ENCODE measurements around the gene MSL1.

MSL1 gene

DNA sequence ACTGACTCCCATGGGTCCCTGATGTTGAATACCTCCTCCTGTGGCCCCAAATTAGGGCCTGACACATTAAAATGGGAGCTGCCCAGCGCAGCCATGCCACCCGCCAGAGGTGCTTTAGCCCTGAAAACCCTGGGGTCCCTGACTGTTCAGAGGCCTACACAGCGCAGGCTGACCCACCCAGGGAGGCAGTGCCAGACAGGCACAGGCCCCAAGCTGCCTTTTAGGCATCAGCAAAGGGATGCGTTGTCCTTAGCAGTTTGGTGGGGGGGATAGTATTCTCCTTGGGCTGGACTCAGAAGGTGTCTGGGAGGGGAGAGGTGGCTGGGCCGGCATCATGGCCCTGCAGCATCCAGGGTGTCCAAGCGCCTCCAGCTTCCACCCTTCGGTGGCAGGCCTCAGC is 56.9 kb downstream of the MSL1 start:
- no peak for FAIRE-seq

DNA sequence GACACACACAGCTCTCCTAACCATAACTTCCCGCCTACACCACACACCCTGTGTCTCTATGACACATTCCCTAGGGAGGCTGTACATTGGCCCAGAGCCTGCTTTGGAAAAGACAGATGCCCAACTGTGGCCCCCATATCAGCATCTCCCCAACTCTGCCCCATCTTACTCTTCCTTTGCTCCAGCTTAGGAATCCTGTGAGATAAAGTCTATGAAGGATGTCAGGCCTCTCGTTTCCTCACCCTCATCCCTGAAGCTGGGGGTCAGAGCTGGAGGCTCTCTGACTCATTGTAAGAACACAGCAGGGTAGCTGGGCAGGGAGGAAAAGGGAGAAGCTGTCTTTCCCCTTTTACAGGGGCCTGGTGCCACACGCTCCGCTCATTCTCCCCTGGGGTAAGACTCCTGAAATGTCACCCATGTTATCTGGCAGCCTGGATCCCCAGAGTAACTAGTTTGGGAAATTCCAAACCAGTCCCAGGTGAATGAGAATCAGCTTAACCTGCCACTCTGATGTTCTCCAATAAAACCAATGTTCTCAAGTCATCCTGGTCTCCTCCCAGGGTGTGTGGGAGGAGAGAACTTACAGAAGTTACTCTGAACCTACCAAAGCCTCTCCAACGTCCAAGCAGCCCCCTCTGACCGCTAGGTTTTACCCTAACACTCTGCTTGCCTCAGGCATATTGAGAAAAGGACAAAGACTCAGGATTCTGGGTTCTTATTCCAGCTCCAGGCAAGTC is 58.3 kb downstream of the MSL1 start:
- no peak for FAIRE-seq

DNA sequence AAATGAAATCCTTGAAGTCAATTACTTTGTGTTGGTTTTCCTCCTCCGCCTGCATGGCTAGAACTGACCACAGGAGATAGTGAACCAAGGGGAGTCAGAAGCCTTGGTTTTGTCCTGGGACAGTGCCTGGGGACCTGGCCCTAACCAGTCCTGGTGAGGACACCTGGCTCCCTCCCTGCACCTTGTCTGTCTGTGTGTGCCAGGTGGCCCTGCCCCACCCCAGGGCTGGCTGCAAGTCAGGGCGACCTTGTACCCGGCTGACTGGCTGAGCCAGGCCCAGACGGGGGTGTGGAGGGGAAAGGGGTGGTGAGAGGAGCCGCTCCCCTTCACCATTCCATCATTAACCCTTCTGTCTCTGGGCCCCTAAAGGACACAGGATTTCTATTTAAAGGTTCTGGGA is 58.9 kb downstream of the MSL1 start:
- FAIRE-seq: no peak

DNA sequence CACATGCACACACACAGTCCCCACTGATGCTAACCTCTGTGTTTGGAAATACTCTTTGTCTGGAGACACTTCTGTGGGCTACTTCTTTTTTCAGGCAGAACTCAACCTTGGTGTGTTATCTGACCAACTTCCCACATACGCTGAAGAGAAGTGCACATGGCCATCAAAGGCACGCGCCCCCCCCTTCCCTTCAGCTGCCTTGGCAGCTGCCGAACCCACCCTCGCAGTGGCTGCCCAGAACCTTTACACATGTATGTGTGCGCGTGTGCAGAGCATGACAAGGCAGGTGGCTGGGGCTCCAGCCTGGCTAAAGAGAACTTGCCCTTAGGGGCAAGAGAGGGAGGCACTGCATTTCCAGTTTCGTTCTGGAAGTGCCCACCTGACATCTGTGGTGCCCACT is 59.4 kb downstream of the MSL1 start:
- FAIRE-seq: no peak

DNA sequence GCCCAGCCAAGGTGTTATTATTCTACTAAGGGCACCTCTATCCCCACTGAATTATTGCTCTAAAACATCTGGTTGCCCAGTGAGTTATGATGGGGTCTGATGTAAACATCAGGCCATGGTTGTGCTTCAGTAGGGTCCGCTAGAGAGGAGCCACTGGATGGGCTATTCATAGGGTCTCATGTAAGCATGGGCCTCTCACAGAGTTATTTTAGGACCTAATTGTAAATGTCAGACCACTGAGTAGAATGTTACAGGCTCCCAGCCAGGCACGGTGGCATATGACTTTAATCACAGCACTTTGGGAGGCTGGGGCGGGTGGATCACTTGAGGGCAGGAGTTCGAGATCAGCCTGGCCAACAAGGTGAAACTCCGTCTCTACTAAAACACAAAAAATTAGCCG is 60.8 kb downstream of the MSL1 start:
- no peak for FAIRE-seq

Measured in A204.1 (cell line).